Activated naive CD4-positive, alpha-beta T cell treated with anti-CD3 and anti-CD28 coated beads, Interleukin-2, amount 50 U/mL, for 16 hours (primary cell): ENCODE measurements around the gene CHST12.
A peak's percentile ranks its signal among the peaks of the same experiment; 100 is the strongest.
"Not testable (repeated sequence)": the region's sequence is repeated elsewhere in the genome, so short reads cannot be mapped to it uniquely, and the experiment has no call there.

ENCODE experiments used
- DNase-seq: peaks from one replicate; pipeline ENCODE4 v3.0.0-alpha.2; 2020

CHST12 gene

GRCh38 chr7:2405201-2405600, 1.8 kb downstream of the CHST12 start:
- no peak for DNase-seq

GRCh38 chr7:2405601-2406345, 2.4 kb downstream of the CHST12 start:
- peak; percentile 36 for DNase-seq

GRCh38 chr7:2409745-2410414, 6.5 kb downstream of the CHST12 start:
- DNase-seq, result no peak

- no peak for DNase-seq
Measured at GRCh38 chr7:2411049-2411448, 7.6 kb downstream of the CHST12 start.

- DNase-seq, result no peak
Measured at GRCh38 chr7:2411815-2412586, 8.6 kb downstream of the CHST12 start.

GRCh38 chr7:2412587-2413201, 9.3 kb downstream of the CHST12 start:
- DNase-seq, result no peak

- no peak for DNase-seq
Measured at GRCh38 chr7:2416063-2416462, 12.7 kb downstream of the CHST12 start.

- no peak for DNase-seq
Measured at GRCh38 chr7:2416650-2417049, 13.2 kb downstream of the CHST12 start.

- DNase-seq, result not testable (repeated sequence)
Measured at GRCh38 chr7:2417178-2417577, 13.8 kb downstream of the CHST12 start.

- no peak for DNase-seq
Measured at GRCh38 chr7:2417981-2418481, 14.6 kb downstream of the CHST12 start.

GRCh38 chr7:2420216-2420933, 17.0 kb downstream of the CHST12 start:
- DNase-seq, result no peak

- no peak for DNase-seq
Measured at GRCh38 chr7:2421943-2422310, 18.5 kb downstream of the CHST12 start.

GRCh38 chr7:2425749-2426148, 22.3 kb downstream of the CHST12 start:
- DNase-seq, result no peak

GRCh38 chr7:2431260-2431867, 28.0 kb downstream of the CHST12 start:
- peak; percentile 40 for DNase-seq

GRCh38 chr7:2432910-2433712, 29.7 kb downstream of the CHST12 start:
- DNase-seq, result no peak

GRCh38 chr7:2433713-2434550, 30.5 kb downstream of the CHST12 start:
- DNase-seq, result no peak

- no peak for DNase-seq
Measured at GRCh38 chr7:2435146-2435545, 31.7 kb downstream of the CHST12 start.

GRCh38 chr7:2436341-2437104, 33.1 kb downstream of the CHST12 start:
- no peak for DNase-seq

GRCh38 chr7:2437136-2437535, 33.7 kb downstream of the CHST12 start:
- DNase-seq, result no peak
